HepG2 (cell line): ENCODE results near the gene SFT2D1. TPM values are rescaled to one million over a fixed set of nuclear protein-coding genes. Genes with fewer than 3 reads are reported as not detected.

Source experiments
- ATAC-seq: fragments of 200-7000 bp; cut with Tn5 transposase; 3 replicates; pipeline ENCODE4 v1.9.1; 2020; ENCODE audit warnings: mild to moderate bottlenecking, moderate library complexity
- BruUV-seq: library from RNA; stranded (reverse); fragments of 400-500 nt; replicated peaks from 2 replicates; lab custom pipeline; 2021; lab: Mats Ljungman, UMichigan
- CTCF ChIA-PET: fragments of 300-600 bp; formaldehyde crosslinking; extraction: SDS; loops from one replicate; lab custom pipeline; 2021; ENCODE audit warnings: low total read pairs, inconsistent platforms, low intra/inter-chr PET ratio; lab: Yijun Ruan, JAX
- POLR2A ChIA-PET: fragments of 350-600 bp; sonication (Branson Sonifier 250); formaldehyde crosslinking; loops from one replicate; lab custom pipeline; 2020; ENCODE audit warnings: antibody characterized with exemption, inconsistent platforms; lab: Yijun Ruan, JAX
- DNase-seq: peaks from one replicate; pipeline ENCODE4 v3.0.0-alpha.2; 2015; ENCODE audit warnings: low spot score
- FAIRE-seq: peaks from 3 replicates; lab custom pipeline; 2011; peaks lifted over from hg19 to GRCh38; lab: Jason Lieb, UNC
- H2AFZ ChIP-seq: one replicate; pipeline ENCODE4 v1.6.1; 2011; ENCODE audit warnings: low read length, inconsistent platforms
- H3K27ac ChIP-seq: fragments of 300-600 bp; 3 replicates; pipeline ENCODE4 v1.8.0; 2011; ENCODE audit warnings: mixed run types, mild to moderate bottlenecking, mixed read lengths, low read length, inconsistent platforms; ENCODE audit not compliant: insufficient read depth; ENCODE audit errors: extremely low read length
- H3K27me3 ChIP-seq, 2 experiments: fragments of 200-600 bp in 1 of 2; 2 replicates in 1 of 2; 3 replicates in 1 of 2; pipeline versions ENCODE4 v1.6.0 to v1.8.0; 2011; ENCODE audit warnings: low read length in 2 of 2, mild to moderate bottlenecking in 2 of 2, moderate library complexity in 2 of 2, inconsistent platforms in 1 of 2; ENCODE audit not compliant: insufficient read depth in 2 of 2, control insufficient read depth in 1 of 2
- H3K36me3 ChIP-seq, 2 experiments: fragments of 200-600 bp in 1 of 2; replicated peaks in 1 of 2; 2 replicates in 1 of 2; 3 replicates in 1 of 2; pipeline versions ENCODE4 v1.5.1 to v1.8.0; 2011; ENCODE audit warnings: low read length in 2 of 2, inconsistent platforms in 1 of 2; ENCODE audit not compliant: insufficient read depth in 2 of 2, control insufficient read depth in 1 of 2
- H3K4me1 ChIP-seq: 2 replicates; pipeline ENCODE4 v1.5.1; 2012; ENCODE audit warnings: low read length, inconsistent platforms; ENCODE audit not compliant: insufficient read depth
- H3K4me2 ChIP-seq: 2 replicates; pipeline ENCODE4 v1.6.0; 2011; ENCODE audit warnings: low read depth, low read length, inconsistent platforms
- H3K4me3 ChIP-seq, 3 experiments: fragments of 200-600 bp in 1 of 3; sonication (generic), shearing (Covaris generic) in 1 of 3; replicated peaks in 1 of 3; 2 replicates each; pipeline ENCODE4 v1.5.1; 2011 to 2016; ENCODE audit warnings: low read length in 3 of 3, inconsistent platforms in 2 of 3, low read depth in 2 of 3, mild to moderate bottlenecking in 2 of 3, control low read depth in 1 of 3, mixed read lengths in 1 of 3; ENCODE audit not compliant: insufficient read depth in 1 of 3
- H3K79me2 ChIP-seq: one replicate; pipeline ENCODE4 v1.6.1; 2011; ENCODE audit warnings: low read length, inconsistent platforms; ENCODE audit not compliant: insufficient read depth
- H3K9ac ChIP-seq: 2 replicates; pipeline ENCODE4 v1.6.0; 2011; ENCODE audit warnings: mild to moderate bottlenecking, low read depth, low read length, inconsistent platforms; ENCODE audit not compliant: insufficient read depth
- H3K9me3 ChIP-seq: 2 replicates; pipeline ENCODE4 v1.5.1; 2012; ENCODE audit warnings: mild to moderate bottlenecking, low read length
- H4K20me1 ChIP-seq: 2 replicates; pipeline ENCODE4 v1.6.0; 2011; ENCODE audit warnings: inconsistent platforms, mild to moderate bottlenecking, low read length, moderate library complexity; ENCODE audit not compliant: insufficient read depth
- CHD4 ChIP-seq: fragments of 200-600 bp; sonication (generic); IDR thresholded peaks from 2 replicates; pipeline ENCODE4 v1.7.0; 2017; ENCODE audit warnings: mild to moderate bottlenecking, low read length, borderline replicate concordance
- DPF2 ChIP-seq: sonication (generic); formaldehyde crosslinking; IDR thresholded peaks from 2 replicates; pipeline ENCODE4 v1.4.0; 2020; ENCODE audit warnings: mild to moderate bottlenecking, low read depth, missing genetic modification reagents, borderline replicate concordance
- MXD1 ChIP-seq: sonication (generic); formaldehyde crosslinking; IDR thresholded peaks from 2 replicates; pipeline ENCODE4 v1.4.0; 2020; ENCODE audit warnings: mild to moderate bottlenecking, missing genetic modification reagents
- NFKB2 ChIP-seq: sonication (generic); formaldehyde crosslinking; IDR thresholded peaks from 2 replicates; pipeline ENCODE4 v1.4.0; 2020; ENCODE audit warnings: missing genetic modification reagents, borderline replicate concordance
- NR2C2 ChIP-seq: sonication (generic); formaldehyde crosslinking; IDR thresholded peaks from 2 replicates; pipeline ENCODE4 v1.4.0; 2020; ENCODE audit warnings: missing genetic modification reagents, mild to moderate bottlenecking, moderate library complexity, borderline replicate concordance
- ONECUT2 ChIP-seq: sonication (generic); formaldehyde crosslinking; IDR thresholded peaks from 2 replicates; pipeline ENCODE4 v1.4.0; 2020; ENCODE audit warnings: missing genetic modification reagents
- RNF219 ChIP-seq: sonication (generic); formaldehyde crosslinking; IDR thresholded peaks from 2 replicates; pipeline ENCODE4 v1.5.0; 2020; ENCODE audit warnings: mild to moderate bottlenecking, missing genetic modification reagents
- SP2 ChIP-seq: sonication (generic); formaldehyde crosslinking; IDR thresholded peaks from 2 replicates; pipeline ENCODE4 v1.5.1; 2020; ENCODE audit warnings: mild to moderate bottlenecking, missing genetic modification reagents
- SRF ChIP-seq: IDR thresholded peaks from 2 replicates; pipeline ENCODE4 v1.6.1; 2011; ENCODE audit warnings: mild to moderate bottlenecking, low read depth, low read length, moderate library complexity
- THAP11 ChIP-seq: IDR thresholded peaks from 2 replicates; pipeline ENCODE4 v1.6.1; 2016; ENCODE audit warnings: missing biosample characterization, missing genetic modification reagents
- TP53 ChIP-seq: sonication (generic); formaldehyde crosslinking; conservative IDR thresholded peaks from 2 replicates; pipeline ENCODE4 v1.4.0; 2020; ENCODE audit warnings: missing genetic modification reagents
- ZFP41 ChIP-seq: sonication (generic); formaldehyde crosslinking; IDR thresholded peaks from 2 replicates; pipeline ENCODE4 v1.4.0; 2020; ENCODE audit warnings: mild to moderate bottlenecking, missing genetic modification reagents, borderline replicate concordance
- ZNF3 ChIP-seq: IDR thresholded peaks from 2 replicates; pipeline ENCODE4 v1.7.0; 2017; ENCODE audit warnings: inconsistent platforms
- ZNF580 ChIP-seq: IDR thresholded peaks from 2 replicates; pipeline ENCODE4 v1.6.1; 2016; ENCODE audit warnings: low read depth, borderline replicate concordance
- ZNF720 ChIP-seq: sonication (generic); formaldehyde crosslinking; IDR thresholded peaks from 2 replicates; pipeline ENCODE4 v1.4.0; 2020; ENCODE audit warnings: missing genetic modification reagents
- ZNF724P ChIP-seq: sonication (generic); formaldehyde crosslinking; IDR thresholded peaks from 2 replicates; pipeline ENCODE4 v1.8.0; 2022; ENCODE audit warnings: missing genetic modification reagents, borderline replicate concordance
- ZSCAN30 ChIP-seq: sonication (generic); formaldehyde crosslinking; IDR thresholded peaks from 2 replicates; pipeline ENCODE4 v1.5.0; 2020; ENCODE audit warnings: mild to moderate bottlenecking, missing genetic modification reagents
- WGBS: methylation state at CpG from one replicate; pipeline ENCODE4 v1.1.6; 2017; ENCODE audit warnings: low lambda C conversion rate; 5-methylcytosine and 5-hydroxymethylcytosine counted together
- in situ Hi-C: cut with HindIII; loops from 2 replicates; pipeline ENCODE4 v1.10.0; 2017; ENCODE audit warnings: low pct_unique_long_range_greater_than_20kb; ENCODE audit not compliant: extremely low pct_ligation_motif_present
- intact Hi-C: fragments of 100-400 bp; cut with micrococcal nuclease; formaldehyde crosslinking; loops from one replicate; pipeline ENCODE4 v1.10.0; 2022; ENCODE audit not compliant: unreplicated experiment
- polyA plus RNA-seq, 8 experiments: library from polyadenylated mRNA; depleted of rRNA in 3 of 8; stranded (reverse) in 7 of 8; unstranded in 1 of 8; fragments of >200 nt; fragmentation: Illumina TruSeq in 4 of 8; extraction: Trizol in 4 of 8; gene quantifications; 2 replicates each; pipeline versions ENCODE4 v1.2.1 to v1.2.3, GENCODE V29; 2011 to 2016; ENCODE audit warnings: low read depth in 4 of 8, missing spikeins in 1 of 8, mixed read lengths in 1 of 8; ENCODE audit not compliant: insufficient read depth in 1 of 8
- total RNA-seq, 5 experiments: library from RNA; depleted of rRNA; stranded (reverse); fragments of >200 nt; fragmentation: Illumina TruSeq; extraction: Trizol; gene quantifications; 2 replicates each; pipeline ENCODE4 v1.2.3, GENCODE V29; 2016; ENCODE audit warnings: low read depth in 1 of 5

The SFT2D1 gene
- total and polyA plus RNA-seq, 2 of the 13 experiments (the other 11 are each of a cell fraction or from before 2014, with no cell fraction given), result 115 to 147 TPM

GRCh38 chr6:166315436-166315835 is 26.9 kb downstream of the SFT2D1 start:
- Histone ChIP-seq H3K27ac (no peak overlapping the region), H3K79me2 (no peaks in the 10 kb centered on the region), H3K4me2 (0 out of 2 replicates have a peak overlapping the region, but pooled peaks have one; percentile 24), H3K4me1 (0 out of 2 replicates have a peak, but pooled peaks cover 9% of the 10 kb centered on the region), H3K36me3 (peaks cover 1 to 4% of the 10 kb centered on the region in 2 experiments; a peak in 2 of 5 replicates), H3K27me3 (peaks cover 1 to 7% of the 10 kb centered on the region in 2 experiments; a peak in 4 of 5 replicates), H2AFZ (no peak overlapping the region)
- no peak for ATAC-seq
- WGBS, result 38% methylated on average over 11 of the region's 11 CpGs
- TF ChIP-seq ONECUT2 (CRISPR knock-in tag) (no peak), SRF (peak; percentile 77), ZFP41 (CRISPR knock-in tag) (no peak), CHD4 (no peak)
- TF ChIP-seq, all 625 proteins: peak for 1
- intact Hi-C loops (no loop called here), in situ Hi-C loops (no loop called here)
- ChIA-PET CTCF (interaction anchor here (0.7 to 2.9 kb wide), 2 partner anchors 81 to 85 kb away, joined by 3 to 35 read pairs; no protein-coding TSS in a partner anchor), POLR2A (no interaction called here)
- DNase-seq, result no peak
- Histone ChIP-seq H3K9me3 (no peaks in the 10 kb centered on the region), H3K4me3 (no peak overlapping the region), H3K9ac (no peak overlapping the region), H4K20me1 (no peaks in the 10 kb centered on the region)
- no peak for FAIRE-seq
- BruUV-seq, result no TSS peak

GRCh38 chr6:166314454-166314853 is 27.9 kb downstream of the SFT2D1 start:
- H3K27me3 ChIP-seq, result peaks cover 4 to 16% of the 10 kb centered on the region in 2 experiments; a peak in 4 of 5 replicates
- in situ Hi-C loops, result no loop called here
- H3K4me3 ChIP-seq, result no peak overlapping the region
- DNase-seq, result no peak
- no peak overlapping the region for H2AFZ ChIP-seq
- H3K27ac ChIP-seq, result no peak overlapping the region
- ChIA-PET POLR2A (no interaction called here), CTCF (interaction anchor here (0.7 to 2.9 kb wide), 3 partner anchors 68 to 86 kb away, joined by 3 to 35 read pairs (median 11); partner anchors contain the start of gene MPC1)
- 64% methylated on average over 9 of the region's 9 CpGs for WGBS
- BruUV-seq, result no TSS peak
- ATAC-seq, result no peak
- H3K9me3 ChIP-seq, result no peaks in the 10 kb centered on the region
- intact Hi-C loops, result no loop called here
- H3K79me2 ChIP-seq, result no peaks in the 10 kb centered on the region
- no peak overlapping the region for H3K4me2 ChIP-seq
- H4K20me1 ChIP-seq, result no peaks in the 10 kb centered on the region
- no peak for FAIRE-seq
- no peaks in the 10 kb centered on the region for H3K36me3 ChIP-seq
- H3K9ac ChIP-seq, result no peak overlapping the region
- H3K4me1 ChIP-seq, result peaks cover 10% of the 10 kb centered on the region
- TF ChIP-seq MXD1 (no peak), ZNF724P (CRISPR knock-in tag) (no peak), NFKB2 (CRISPR knock-in tag) (no peak), NR2C2 (CRISPR knock-in tag) (no peak), ZSCAN30 (no peak), ZNF3 (CRISPR knock-in tag) (no peak), TP53 (CRISPR knock-in tag) (no peak), ZNF580 (CRISPR knock-in tag) (no peak), DPF2 (CRISPR knock-in tag) (no peak), SP2 (CRISPR knock-in tag) (no peak), THAP11 (CRISPR knock-in tag) (no peak), ZNF720 (CRISPR knock-in tag) (no peak), RNF219 (CRISPR knock-in tag) (no peak)
